PC-9 (cell line): Measurements from ENCODE around the gene CIDEA.

Experiments
- EZH2 ChIP-seq: fragments of 200-600 bp; sonication (generic); IDR thresholded peaks from 2 replicates; pipeline ENCODE4 v1.8.0; 2017; ENCODE audit warnings: antibody characterized with exemption, low read depth
- TF ChIP-seq, protein P1 (sequence below): fragments of 200-600 bp; sonication (generic); conservative IDR thresholded peaks from 2 replicates; pipeline ENCODE4 v1.6.1; 2017; ENCODE audit warnings: mixed run types, antibody characterized with exemption, mild to moderate bottlenecking, moderate library complexity

DNA sequence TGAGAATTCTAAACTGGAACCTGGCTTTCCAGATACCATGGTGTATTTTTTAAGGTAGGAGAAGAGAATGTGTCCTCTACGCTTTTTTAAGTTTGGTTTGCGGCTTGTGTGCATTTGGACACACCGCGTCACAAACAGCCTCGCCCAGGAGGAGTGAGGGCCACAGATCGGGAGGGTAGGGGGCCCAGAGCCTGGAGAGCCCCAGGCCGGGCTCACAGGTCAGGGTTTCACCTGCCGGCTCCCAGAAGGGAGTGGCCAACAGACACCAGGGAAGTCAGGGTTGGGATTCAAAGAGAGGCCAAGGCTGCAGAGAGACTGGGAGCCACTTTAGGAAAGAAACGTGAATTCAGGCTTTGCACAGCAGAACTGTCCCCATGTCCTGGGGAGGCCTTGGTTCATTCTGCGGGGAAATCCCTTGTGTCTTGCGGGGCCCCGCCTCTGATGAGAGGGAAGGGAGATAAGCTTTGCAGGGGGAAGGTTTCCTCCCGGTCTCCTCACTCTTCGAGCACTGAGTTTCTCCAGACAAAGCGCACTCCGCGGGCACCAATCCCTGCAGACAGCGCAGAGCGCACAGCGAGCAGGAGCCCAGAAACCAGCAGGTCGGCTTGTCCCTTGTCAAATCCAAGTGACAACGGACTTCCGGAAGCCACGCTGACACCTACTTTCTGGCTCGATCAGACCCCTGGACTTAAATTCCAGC is 51.9 kb downstream of the CIDEA start:
- TF ChIP-seq, protein P1, sequence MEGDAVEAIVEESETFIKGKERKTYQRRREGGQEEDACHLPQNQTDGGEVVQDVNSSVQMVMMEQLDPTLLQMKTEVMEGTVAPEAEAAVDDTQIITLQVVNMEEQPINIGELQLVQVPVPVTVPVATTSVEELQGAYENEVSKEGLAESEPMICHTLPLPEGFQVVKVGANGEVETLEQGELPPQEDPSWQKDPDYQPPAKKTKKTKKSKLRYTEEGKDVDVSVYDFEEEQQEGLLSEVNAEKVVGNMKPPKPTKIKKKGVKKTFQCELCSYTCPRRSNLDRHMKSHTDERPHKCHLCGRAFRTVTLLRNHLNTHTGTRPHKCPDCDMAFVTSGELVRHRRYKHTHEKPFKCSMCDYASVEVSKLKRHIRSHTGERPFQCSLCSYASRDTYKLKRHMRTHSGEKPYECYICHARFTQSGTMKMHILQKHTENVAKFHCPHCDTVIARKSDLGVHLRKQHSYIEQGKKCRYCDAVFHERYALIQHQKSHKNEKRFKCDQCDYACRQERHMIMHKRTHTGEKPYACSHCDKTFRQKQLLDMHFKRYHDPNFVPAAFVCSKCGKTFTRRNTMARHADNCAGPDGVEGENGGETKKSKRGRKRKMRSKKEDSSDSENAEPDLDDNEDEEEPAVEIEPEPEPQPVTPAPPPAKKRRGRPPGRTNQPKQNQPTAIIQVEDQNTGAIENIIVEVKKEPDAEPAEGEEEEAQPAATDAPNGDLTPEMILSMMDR = no peak
- no peak for TF ChIP-seq EZH2
